Measurements from ENCODE around the gene MRPL57.
"Not testable (repeated sequence)": the region's sequence is repeated elsewhere in the genome, so short reads cannot be mapped to it uniquely, and the experiment has no call there.

The MRPL57 gene

DNA sequence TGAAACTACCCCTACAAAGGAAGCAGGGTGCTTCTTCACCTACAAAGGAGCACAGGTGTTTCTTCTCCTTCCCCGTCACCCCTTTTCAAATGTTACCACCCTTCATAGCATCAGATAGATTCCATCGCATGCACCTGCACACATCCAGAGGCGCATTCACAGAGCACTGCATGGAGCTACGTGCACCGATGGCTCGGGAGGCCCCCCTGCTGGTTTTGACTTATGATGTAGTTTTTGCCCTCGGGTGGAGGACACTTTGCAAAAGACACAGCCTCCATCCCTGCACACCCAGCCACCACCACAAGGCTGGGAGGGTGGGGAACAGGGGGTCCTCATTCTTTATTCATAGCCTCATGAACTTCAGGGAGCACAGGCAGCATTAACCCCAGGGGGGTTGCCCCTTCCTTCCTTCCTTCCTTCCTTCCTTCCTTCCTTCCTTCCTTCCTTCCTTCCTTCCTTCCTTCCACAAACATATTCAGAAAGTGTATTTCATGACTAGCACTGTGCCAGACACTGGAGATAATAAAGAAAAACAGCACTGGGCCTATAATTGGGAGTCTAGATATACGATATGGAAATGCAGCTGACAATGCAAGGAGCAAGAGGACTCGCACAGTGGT lies 21.3 kb downstream of the MRPL57 start:
- not testable (repeated sequence) for DNase-seq (ENCODE audit: low spot score)

DNA sequence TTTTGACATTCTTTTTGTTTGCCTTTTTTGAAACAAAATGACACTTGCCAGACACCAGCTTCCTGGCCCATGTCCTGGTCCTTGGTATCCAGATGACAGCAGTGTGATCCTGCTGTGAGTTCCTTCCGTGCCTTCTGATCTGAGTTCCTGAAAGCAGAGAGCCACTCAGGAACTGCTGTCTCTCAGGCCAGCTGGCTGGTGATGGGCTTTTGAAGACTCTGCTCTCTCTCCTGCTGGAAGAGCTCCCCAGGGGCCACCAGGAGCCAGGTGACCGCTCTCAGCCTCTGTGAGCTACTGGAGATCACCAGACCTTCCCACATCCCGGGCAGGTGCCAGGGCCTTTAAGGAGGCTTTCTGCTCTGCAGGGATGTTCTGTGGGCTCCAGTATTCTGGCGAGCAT lies 21.9 kb downstream of the MRPL57 start:
- not testable (repeated sequence) for DNase-seq (ENCODE audit: low spot score)

DNA sequence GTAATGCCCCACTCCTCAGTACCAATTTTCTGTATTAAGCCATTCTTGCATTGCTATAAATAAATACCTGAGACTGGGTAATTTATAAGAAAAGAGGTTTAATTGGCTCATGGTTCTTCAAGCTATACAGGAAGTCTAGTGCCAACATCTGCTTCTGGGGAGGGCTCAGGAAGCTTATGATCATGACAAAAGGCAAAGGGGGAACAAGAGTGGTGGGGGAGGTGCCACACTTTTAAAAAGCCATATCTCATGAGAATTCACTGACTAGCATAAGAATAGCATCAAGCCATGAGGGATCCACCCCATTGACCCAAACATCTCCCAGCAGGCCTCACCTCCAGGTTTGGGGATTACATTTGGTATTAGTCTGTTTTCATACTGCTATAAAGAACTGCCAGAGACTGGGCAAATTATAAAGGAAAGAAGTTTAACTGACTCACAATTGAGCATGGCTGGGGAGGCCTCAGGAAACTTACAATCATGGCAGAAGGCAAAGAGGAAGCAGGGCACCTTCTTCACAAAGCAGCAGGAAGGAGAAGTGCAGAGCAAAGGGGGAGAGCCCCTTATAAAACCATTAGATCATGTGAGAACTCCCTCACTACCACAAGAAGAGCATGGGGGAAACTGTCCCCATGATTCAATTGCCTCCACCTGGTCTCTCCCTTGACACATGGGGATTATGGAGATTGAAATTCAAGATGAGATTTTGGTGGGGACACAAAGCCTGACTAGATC lies 25.2 kb downstream of the MRPL57 start:
- not testable (repeated sequence) for DNase-seq (ENCODE audit: low spot score)

DNA sequence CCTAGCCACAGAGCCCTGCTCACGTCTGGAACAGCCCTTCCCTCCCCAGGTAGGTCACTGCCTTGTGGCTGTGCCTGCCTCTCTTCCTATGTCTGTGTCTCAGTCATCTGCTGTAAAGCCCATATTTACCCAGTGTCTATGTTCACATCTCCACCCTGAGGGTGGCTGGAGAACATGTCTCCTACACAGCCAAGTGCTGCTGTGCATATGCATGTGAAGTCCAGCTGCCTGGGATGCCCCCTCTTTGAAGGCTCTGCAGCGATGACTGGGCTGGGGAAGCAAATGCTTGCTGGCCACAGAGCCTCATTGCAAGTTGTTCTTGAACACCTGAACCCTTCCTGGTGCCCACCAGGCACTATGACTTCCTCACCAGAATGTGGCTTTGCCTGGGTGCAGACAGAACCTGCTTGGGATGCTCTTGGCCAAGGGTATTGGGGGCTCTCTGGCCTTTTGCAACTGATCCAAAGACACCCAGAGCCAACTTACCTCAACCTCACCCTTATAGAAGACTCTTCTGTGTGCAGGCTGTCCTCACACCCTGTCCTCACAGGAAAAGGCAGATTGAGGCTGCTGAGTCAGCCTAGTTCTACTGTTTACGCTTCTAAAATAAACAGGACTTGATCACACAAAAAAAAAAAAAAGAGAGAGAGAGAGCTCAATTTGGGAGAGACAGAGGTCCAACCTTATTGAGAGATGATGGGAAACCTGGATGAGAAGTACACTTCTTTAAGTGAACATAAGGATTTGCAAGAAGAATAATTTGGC lies 26.5 kb downstream of the MRPL57 start:
- no peak for DNase-seq (ENCODE audit: low spot score)

DNA sequence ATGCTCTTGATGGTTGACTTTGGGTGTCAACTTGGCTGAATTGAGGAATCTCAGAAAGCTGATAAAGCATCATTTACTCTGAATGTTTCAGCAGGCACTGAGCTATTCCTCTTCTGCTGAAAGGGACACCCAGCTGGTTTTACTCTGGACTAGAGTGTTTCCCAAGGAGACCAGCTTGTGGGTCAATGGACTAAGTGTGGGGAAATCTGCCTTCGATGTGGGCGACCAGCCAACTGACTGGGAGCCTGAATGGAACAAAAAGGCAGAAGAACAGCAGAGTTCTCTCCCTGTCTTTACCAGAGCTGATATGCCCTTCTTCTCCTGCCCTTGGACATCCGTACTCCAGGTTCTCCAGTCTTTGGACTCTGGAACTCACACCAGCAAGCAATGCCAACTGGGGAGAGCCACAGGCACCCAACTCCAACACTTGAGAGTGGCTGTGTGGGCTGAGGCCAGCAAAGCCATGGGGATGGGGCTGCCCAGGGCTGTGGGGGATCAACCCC lies 32.2 kb downstream of the MRPL57 start:
- no peak for DNase-seq (ENCODE audit: low spot score)

DNA sequence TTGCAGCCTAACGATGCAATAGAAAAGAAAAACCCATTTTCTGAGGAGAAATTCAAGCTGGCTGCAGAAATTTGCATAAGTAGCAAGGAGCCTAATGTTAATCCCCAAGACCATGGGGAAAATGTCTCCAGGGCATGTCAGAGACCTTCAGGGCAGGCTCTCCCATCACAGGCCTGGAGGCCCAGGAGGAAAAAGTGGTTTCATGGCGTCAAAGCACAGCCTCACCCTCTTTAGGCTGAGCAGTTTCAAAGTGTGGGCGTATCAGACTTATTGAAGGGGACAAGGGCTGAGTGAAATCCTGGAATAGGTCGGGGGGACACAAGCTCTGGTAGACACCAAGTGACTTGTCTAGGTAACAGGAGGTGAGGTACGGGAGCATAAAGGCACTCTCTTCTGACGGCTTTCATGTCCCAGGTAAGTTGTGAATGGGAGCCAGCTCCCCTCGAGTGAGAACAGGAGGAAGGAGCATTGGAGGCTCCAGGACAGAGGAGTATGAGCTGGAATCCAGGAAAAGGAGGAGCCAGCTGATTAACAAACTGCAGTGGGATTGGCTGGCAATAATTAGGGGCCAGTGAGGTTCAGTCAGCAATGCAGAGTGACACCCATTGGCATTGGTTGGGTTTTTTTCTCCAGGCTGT lies 35.8 kb downstream of the MRPL57 start:
- DNase-seq (ENCODE audit: low spot score): no peak

DNA sequence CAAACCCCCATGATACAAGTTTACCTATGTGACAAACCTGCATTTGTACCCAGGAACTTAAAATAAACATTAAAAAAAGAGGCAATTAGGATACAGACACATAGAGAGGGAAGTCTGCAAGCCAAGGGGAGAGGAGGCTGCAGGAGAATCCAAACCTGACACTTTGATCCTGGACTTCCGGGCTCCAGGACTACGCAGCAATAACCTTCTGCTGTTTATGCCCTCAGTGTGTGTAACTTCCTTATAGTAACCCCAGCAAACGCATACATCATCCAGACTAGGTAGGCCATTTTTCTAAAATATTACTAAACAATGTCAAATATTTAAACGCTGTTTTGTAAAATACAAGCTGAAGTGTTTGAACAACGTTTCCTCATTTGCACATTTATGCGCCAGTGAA lies 39.0 kb downstream of the MRPL57 start:
- not testable (repeated sequence) for DNase-seq (ENCODE audit: low spot score)

DNA sequence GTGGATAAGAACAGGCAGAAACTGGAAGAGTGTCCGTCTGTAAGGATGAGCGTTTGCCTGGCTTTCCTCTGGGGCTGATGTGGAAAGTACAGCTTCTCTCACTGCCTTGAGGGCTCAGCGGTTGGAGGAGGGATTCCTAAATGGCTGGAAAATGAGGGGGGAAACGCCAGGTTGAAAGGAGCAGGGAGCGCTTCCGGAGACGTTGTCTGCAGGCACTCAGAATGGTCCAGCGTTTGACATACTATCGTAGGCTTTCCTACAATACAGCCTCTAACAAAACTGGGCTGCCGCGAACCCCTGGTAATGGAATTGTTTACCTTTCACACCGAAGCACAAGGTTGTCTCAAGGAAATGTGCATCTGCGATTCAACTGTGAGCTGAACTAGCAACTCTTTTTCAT lies 39.9 kb downstream of the MRPL57 start:
- no peak for DNase-seq (ENCODE audit: low spot score)

DNA sequence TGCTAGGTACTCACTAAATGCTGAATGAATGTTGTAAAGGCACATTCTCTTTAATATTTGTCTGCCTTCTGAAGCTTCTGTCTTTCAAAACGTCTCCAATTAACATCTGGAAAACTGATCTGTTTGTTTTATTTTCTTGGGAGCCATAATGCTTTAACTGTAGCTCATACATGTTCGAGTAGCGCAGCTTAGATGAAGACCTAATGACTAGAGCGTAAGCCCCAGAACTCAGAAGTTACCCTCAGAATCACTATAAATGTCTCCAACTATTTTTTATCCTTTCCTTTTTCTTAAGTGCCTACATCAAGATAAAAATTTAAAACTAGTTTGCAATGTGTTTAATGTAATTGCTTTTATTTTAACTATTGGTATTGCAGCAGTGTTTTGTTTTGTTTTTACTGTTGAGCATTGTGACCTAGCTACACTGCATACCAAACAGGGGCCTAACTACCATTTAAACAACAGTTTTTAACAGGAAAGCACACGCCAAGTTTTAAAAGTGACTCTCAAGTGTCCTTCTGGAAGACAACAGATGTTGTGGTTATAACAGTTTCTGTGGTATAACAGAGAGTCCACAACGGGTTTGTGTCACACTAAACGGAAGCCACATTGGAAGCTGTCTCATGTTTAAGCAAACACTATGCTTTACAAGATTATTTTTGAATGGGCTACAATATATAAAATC lies 42.0 kb downstream of the MRPL57 start:
- no peak for DNase-seq (ENCODE audit: low spot score)

DNA sequence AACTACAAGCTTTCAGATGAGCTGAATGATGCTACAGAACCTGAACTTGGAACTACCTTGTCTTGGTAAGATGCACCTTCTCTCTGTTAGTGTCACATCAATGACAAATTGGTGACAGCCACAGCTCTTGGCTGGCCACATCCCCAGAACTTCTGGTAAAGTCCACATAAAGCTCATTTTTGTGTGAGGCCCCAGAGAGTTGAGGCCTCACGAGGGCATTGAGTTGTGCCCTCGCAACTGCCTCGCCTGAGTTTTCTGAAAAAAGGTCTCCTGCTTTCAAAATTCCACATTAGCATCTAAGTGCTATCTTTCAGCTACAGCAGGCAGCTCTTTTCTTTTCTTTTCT lies 42.6 kb downstream of the MRPL57 start:
- no peak for DNase-seq (ENCODE audit: low spot score)

DNA sequence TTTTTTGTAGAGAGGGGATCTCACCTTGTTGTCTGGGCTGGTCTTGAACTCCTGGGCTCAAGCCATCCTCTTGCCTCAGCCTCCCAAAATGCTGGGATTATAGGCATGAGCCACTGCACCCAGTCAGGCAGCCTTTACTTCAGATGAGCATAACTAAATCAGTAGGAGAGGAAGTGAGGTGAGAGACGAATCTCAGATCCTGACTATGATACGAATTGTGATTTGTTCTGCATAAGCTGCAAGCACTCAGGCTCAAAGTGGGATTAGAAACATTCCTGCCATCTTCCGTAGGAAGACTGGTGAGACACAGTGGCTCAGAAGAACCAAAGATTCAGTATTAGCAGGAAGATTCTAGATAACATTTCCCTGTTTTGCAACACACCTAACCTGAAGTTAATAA lies 43.3 kb downstream of the MRPL57 start:
- not testable (repeated sequence) for DNase-seq (ENCODE audit: low spot score)

DNA sequence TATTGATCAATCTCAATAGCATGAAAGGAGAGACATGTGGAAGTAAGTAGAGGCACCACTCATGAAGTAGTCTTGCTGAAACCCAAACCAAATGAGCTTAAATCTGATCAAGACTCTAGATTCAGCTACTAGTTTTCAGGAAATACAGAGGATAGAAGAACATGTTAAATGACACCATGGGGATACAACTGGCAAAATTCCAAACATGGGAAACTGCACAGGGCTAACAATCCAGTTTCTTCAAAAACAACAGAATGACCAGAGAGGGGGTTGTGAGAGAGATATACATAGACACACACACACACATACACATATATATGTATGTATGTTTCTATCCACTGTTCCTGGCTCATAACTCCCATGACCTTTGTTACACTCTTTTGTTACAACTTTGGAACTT lies 44.8 kb downstream of the MRPL57 start:
- no peak for DNase-seq (ENCODE audit: low spot score)

DNA sequence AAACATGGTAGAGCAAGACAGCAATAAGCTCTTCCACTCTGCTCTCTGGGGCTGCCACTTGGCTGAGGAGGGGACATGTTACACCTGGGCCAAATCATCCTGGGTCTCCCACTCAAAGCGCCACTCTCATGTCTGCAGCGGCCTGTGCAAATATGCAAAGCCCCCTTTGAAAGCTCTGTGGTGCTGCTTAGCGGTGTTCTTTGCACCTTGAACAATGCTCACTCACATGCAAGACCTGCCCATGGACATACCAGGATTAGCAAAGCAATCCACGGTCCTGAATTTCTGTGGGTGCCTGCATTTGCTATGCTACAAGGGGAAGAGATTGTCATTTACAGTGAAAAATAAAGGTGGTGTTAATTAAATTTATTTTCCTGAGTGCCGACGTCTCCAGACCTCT lies 48.6 kb downstream of the MRPL57 start:
- DNase-seq (ENCODE audit: low spot score): no peak

DNA sequence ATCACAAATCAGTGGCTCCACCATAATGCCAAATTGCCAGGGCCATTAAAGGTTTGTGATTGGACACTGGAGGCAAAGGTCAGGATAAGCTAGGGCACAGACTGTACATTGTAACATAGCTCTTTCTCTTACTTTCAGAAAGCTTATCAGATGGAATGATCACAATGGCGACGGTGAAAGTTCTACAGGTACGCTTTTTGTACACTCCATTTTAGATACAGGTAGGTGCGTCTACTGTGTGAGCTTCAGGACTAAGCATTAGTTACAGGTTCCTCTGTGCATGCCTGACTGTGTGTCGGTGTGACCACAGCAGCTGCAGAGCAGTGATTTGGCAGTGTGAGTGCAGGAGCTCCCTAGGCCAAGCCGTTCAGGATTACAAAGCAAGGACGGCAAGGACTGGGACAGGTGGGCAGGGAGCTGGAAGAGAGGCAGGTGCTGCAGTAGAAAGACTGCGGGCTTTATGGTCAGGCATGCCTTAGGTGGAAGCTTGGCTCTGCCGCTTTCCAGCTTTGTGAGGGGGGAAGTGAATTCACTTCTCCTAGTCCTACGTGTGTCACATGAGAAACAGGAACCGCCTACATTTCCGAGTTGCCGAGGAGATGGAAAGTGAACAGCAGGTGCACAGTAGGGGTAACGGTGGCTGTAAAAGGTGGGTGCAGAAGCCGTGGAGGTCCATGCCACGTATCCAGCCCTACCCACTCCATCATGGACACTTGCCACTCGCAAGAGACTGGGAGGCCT lies 49.6 kb downstream of the MRPL57 start:
- DNase-seq (ENCODE audit: low spot score): no peak

DNA sequence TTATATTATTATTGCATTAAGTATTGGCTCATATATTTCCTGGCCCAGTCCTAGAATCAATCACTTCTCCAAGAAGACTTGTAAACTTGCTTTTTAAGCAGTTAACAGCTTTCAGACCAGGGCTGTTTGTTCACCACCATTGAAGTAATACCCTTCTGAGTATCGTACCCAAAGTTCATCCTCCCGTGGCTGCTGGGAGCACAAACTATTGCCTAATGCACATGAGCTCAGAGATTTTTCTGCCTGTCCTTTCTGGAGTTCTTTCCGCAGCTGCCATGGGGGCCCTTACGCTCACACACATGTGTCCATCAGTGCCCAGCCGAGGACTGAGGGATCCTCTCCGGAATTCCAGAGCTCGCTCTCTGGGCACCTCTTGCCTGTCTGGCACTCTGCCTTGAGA lies 51.5 kb downstream of the MRPL57 start:
- no peak for DNase-seq (ENCODE audit: low spot score)

Measured in kidney tubule cell (primary cell).